ENCODE results near the gene UBAP2. TPM values are rescaled to one million over a fixed set of nuclear protein-coding genes. Genes with fewer than 3 reads are reported as not detected.
"Not testable (repeated sequence)": the region's sequence is repeated elsewhere in the genome, so short reads cannot be mapped to it uniquely, and the experiment has no call there.

Gene UBAP2
- total RNA-seq, 2 donors from 2014 or later: 29.8 to 52.8 TPM

DNA sequence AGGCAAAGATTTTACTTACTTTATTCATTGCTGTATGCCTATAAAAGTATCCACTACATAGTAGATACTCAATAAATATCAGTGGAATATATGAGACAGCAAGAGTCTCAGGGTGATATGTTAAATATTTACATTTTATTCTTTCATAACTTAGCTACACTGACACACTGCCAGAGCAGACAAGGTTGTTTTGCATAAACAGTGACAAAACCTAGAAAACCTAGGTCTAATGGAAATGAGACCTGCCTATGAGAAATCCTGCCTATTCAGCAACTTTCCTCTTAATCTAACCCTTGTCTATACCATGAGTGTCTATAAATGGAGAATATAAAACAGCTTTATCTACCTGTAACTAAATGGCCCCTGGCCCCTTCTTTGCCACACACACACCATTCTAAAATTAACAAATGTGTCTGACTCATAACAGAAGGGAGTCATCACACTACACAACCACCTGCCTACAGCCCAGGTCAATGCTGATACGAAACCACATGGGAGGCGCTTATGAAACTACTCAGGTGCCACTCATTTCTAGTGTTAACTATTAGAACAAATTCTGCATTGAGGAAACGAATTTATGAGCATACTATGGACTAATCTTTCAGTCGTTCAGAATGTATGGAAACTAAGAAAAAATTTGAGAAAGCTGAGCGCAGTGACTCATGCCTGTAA lies 60.3 kb downstream of the UBAP2 start:
- no peak for TF ChIP-seq CTCF (IDR thresholded peaks at IDR 0.05)
- Histone ChIP-seq H3K27ac (no peak overlapping the region), H3K27me3 (replicated peaks; ENCODE audit: insufficient read depth) (no peaks in the 10 kb centered on the region), H3K36me3 (peaks cover 0 to 5% of the 10 kb centered on the region in 2 donors), H3K4me1 (replicated peaks) (no peaks in the 10 kb centered on the region), H3K9me3 (no peaks in the 10 kb centered on the region), H3K4me3 (no peak overlapping the region)
- no peak for DNase-seq (ENCODE audit: low spot score)
- WGBS: 91% methylated on average over 5 of the region's 5 CpGs
- intact Hi-C loops (cut with DNase I): no loop called here

GRCh38 chr9:33976414-33976813 lies 72.3 kb downstream of the UBAP2 start:
- no peaks in the 10 kb centered on the region for H3K4me1 ChIP-seq (replicated peaks)
- no peak overlapping the region for H3K4me3 ChIP-seq
- no peaks in the 10 kb centered on the region for H3K36me3 ChIP-seq
- no peak overlapping the region for H3K27ac ChIP-seq
- no peak for TF ChIP-seq POLR2AphosphoS5 (IDR thresholded peaks at IDR 0.05)
- no peak for TF ChIP-seq POLR2A (IDR thresholded peaks at IDR 0.05)
- no peak for TF ChIP-seq CTCF (IDR thresholded peaks at IDR 0.05)
- intact Hi-C loops (cut with DNase I): no loop called here
- no peak for DNase-seq (ENCODE audit: low spot score)
- 91% methylated on average over 3 of the region's 3 CpGs for WGBS
- H3K9me3 ChIP-seq: no peaks in the 10 kb centered on the region
- H3K27me3 ChIP-seq (replicated peaks; ENCODE audit: insufficient read depth): no peaks in the 10 kb centered on the region

DNA sequence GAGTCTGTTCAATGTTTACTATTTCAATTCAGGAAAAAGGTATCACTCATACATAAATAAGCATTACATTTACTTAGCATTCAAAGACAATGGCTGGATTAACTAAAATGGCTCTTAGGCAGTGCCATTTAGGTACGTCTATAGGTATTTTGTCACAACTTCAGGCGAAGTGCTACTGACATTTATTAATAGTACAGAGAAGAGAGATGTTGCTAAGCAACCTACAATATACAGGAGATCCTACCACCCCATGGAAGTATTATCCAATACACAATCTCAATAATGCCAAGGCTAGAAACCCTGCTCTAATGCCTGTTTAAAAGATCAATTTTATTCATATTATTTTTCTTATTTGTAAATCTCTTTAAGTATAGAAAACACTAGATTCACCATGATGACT lies 76.0 kb downstream of the UBAP2 start:
- Histone ChIP-seq H3K4me1 (replicated peaks) (no peaks in the 10 kb centered on the region), H3K4me3 (no peak overlapping the region), H3K27ac (no peak overlapping the region), H3K27me3 (replicated peaks; ENCODE audit: insufficient read depth) (no peaks in the 10 kb centered on the region), H3K36me3 (no peaks in the 10 kb centered on the region), H3K9me3 (no peaks in the 10 kb centered on the region)
- DNase-seq (ENCODE audit: low spot score): no peak
- intact Hi-C loops (cut with DNase I): no loop called here
- TF ChIP-seq POLR2AphosphoS5 (IDR thresholded peaks at IDR 0.05) (no peak), POLR2A (IDR thresholded peaks at IDR 0.05) (no peak), CTCF (IDR thresholded peaks at IDR 0.05) (no peak)
- WGBS: 73% methylated on average over 2 of the region's 2 CpGs

- Histone ChIP-seq H3K4me1 (replicated peaks) (no peaks in the 10 kb centered on the region), H3K9me3 (no peaks in the 10 kb centered on the region), H3K27ac (no peak overlapping the region), H3K4me3 (no peak overlapping the region), H3K36me3 (no peaks in the 10 kb centered on the region), H3K27me3 (replicated peaks; ENCODE audit: insufficient read depth) (no peaks in the 10 kb centered on the region)
- TF ChIP-seq POLR2A (IDR thresholded peaks at IDR 0.05) (no peak), CTCF (IDR thresholded peaks at IDR 0.05) (no peak)
- no peak for DNase-seq (ENCODE audit: low spot score)
- intact Hi-C loops (cut with DNase I): no loop called here
- 95% methylated on average over 2 of the region's 2 CpGs for WGBS
Measured at GRCh38 chr9:33964086-33964768, 84.5 kb downstream of the UBAP2 start.

- H3K9me3 ChIP-seq; H3K4me3 ChIP-seq; H3K27me3 ChIP-seq (replicated peaks; ENCODE audit: insufficient read depth); intact Hi-C loops (cut with DNase I); DNase-seq (ENCODE audit: low spot score); H3K36me3 ChIP-seq; H3K27ac ChIP-seq; H3K4me1 ChIP-seq (replicated peaks): not testable (repeated sequence)
- 96% methylated on average over 7 of the region's 7 CpGs for WGBS
Measured at GRCh38 chr9:33962468-33962867, 86.2 kb downstream of the UBAP2 start.

Measured in prostate gland (tissue), 2 donors.